Mesothelial cell of epicardium (in vitro differentiated cells): ENCODE data around the gene PDE4D. TPM values are rescaled to one million over a fixed set of nuclear protein-coding genes. Genes with fewer than 3 reads are reported as not detected.

Experiments used
- DNase-seq, 2 experiments: peaks; one replicate each; pipeline ENCODE4 v3.0.0; 2021; ENCODE audit warnings: low spot score in 2 of 2; ENCODE audit not compliant: unreplicated experiment in 2 of 2
- H3K27ac Mint-ChIP-seq: 2 replicates; pipeline ENCODE4 v1.8.0; 2021; ENCODE audit warnings: mixed read lengths
- H3K27me3 Mint-ChIP-seq: 2 replicates; pipeline ENCODE4 v1.8.0; 2021; ENCODE audit warnings: low read depth, mixed read lengths
- H3K36me3 Mint-ChIP-seq: 2 replicates; pipeline ENCODE4 v1.8.0; 2021; ENCODE audit warnings: mixed read lengths
- H3K4me1 Mint-ChIP-seq: 2 replicates; pipeline ENCODE4 v1.8.0; 2021; ENCODE audit warnings: mixed read lengths
- H3K4me3 Mint-ChIP-seq: 2 replicates; pipeline ENCODE4 v1.8.0; 2021; ENCODE audit warnings: mild to moderate bottlenecking, moderate library complexity, mixed read lengths
- H3K9me3 Mint-ChIP-seq: 2 replicates; pipeline ENCODE4 v1.8.0; 2021; ENCODE audit warnings: mixed read lengths
- total RNA-seq: library from RNA; stranded (reverse); gene quantifications from 3 replicates; pipeline ENCODE4 v1.2.1, GENCODE V29; 2021
- TF ChIP-seq, protein P1 (sequence below): fragments of 200-600 bp; sonication (generic); IDR thresholded peaks from one replicate; pipeline ENCODE4 v1.5.0; 2021; ENCODE audit warnings: antibody characterized with exemption; ENCODE audit not compliant: unreplicated experiment

Gene PDE4D
- total RNA-seq, 1 donor from 2014 or later, result 105 TPM

DNA sequence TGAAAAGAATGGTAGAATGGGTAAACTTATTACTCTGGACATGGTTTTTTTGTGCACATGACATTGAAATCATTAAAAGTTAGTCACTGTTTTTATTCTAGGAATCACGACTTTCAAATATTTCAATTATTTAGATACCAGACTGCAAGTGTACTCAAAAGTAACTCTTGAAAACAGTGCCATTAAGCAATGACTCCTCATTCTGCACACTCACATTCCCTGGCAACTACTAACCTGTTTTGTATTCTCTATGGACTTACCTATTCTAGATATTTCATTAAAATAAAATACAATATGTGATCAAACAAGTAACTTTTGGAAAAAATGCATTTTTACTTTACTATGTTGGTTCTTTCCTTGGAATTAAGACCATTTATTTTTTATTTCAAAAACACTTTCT, 607.0 kb downstream of the PDE4D start:
- H3K27me3 Mint-ChIP-seq, result no peaks in the 10 kb centered on the region
- TF ChIP-seq, protein P1, sequence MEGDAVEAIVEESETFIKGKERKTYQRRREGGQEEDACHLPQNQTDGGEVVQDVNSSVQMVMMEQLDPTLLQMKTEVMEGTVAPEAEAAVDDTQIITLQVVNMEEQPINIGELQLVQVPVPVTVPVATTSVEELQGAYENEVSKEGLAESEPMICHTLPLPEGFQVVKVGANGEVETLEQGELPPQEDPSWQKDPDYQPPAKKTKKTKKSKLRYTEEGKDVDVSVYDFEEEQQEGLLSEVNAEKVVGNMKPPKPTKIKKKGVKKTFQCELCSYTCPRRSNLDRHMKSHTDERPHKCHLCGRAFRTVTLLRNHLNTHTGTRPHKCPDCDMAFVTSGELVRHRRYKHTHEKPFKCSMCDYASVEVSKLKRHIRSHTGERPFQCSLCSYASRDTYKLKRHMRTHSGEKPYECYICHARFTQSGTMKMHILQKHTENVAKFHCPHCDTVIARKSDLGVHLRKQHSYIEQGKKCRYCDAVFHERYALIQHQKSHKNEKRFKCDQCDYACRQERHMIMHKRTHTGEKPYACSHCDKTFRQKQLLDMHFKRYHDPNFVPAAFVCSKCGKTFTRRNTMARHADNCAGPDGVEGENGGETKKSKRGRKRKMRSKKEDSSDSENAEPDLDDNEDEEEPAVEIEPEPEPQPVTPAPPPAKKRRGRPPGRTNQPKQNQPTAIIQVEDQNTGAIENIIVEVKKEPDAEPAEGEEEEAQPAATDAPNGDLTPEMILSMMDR, result no peak

GRCh38 chr5:59285300-59286016, 608.1 kb downstream of the PDE4D start:
- Mint-ChIP-seq H3K27me3 (no peaks in the 10 kb centered on the region), H3K27ac (no peak overlapping the region), H3K9me3 (peaks cover 27% of the 10 kb centered on the region), H3K4me1 (peaks cover 5% of the 10 kb centered on the region), H3K36me3 (peaks cover 11% of the 10 kb centered on the region), H3K4me3 (no peak overlapping the region)
- DNase-seq, result no peak
- TF ChIP-seq, protein P1, result no peak

More for the DNA sequence above, 607.0 kb downstream of the PDE4D start:
- H3K36me3 Mint-ChIP-seq, result peaks cover 11% of the 10 kb centered on the region
- no peak for DNase-seq
- H3K4me3 Mint-ChIP-seq, result no peak overlapping the region
- H3K4me1 Mint-ChIP-seq, result peaks cover 5% of the 10 kb centered on the region
- H3K27ac Mint-ChIP-seq, result no peak overlapping the region
- H3K9me3 Mint-ChIP-seq, result peaks cover 32% of the 10 kb centered on the region

GRCh38 chr5:59282726-59283125, 610.8 kb downstream of the PDE4D start:
- H3K9me3 Mint-ChIP-seq, result peaks cover 7% of the 10 kb centered on the region
- H3K36me3 Mint-ChIP-seq, result peaks cover 6% of the 10 kb centered on the region
- H3K27ac Mint-ChIP-seq, result no peak overlapping the region
- no peak overlapping the region for H3K4me3 Mint-ChIP-seq
- no peaks in the 10 kb centered on the region for H3K27me3 Mint-ChIP-seq
- no peak for DNase-seq
- peaks cover 8% of the 10 kb centered on the region for H3K4me1 Mint-ChIP-seq
- TF ChIP-seq, protein P1, result no peak

DNA sequence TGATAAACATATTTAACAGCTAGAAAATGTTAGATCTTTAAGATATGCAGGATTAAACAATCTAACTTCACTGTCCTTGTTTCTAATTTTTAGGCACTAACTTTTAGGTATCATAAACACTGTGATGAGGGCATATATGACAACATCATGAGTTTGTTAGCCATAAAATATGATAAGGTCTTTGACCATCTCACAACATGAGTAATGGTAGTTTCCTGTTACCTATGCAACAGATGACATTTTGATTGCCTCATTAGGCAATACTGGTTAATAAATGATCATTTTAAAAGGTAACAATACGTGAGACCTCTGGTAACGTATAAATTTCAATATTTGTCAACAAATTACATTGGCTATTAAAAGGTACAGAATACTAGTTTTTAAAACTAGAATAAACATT, 613.5 kb downstream of the PDE4D start:
- no peak overlapping the region for H3K4me3 Mint-ChIP-seq
- no peaks in the 10 kb centered on the region for H3K27me3 Mint-ChIP-seq
- peaks cover 4% of the 10 kb centered on the region for H3K9me3 Mint-ChIP-seq
- H3K27ac Mint-ChIP-seq, result no peak overlapping the region
- DNase-seq, result no peak
- H3K36me3 Mint-ChIP-seq, result peaks cover 4% of the 10 kb centered on the region
- peaks cover 28% of the 10 kb centered on the region for H3K4me1 Mint-ChIP-seq
- TF ChIP-seq, protein P1, result no peak

- peaks cover 40% of the 10 kb centered on the region for H3K4me1 Mint-ChIP-seq
- DNase-seq, result no peak
- TF ChIP-seq, protein P1, result no peak
- H3K9me3 Mint-ChIP-seq, result no peaks in the 10 kb centered on the region
- H3K36me3 Mint-ChIP-seq, result no peaks in the 10 kb centered on the region
- peak overlapping the region; percentile 73 for H3K27ac Mint-ChIP-seq
- H3K4me3 Mint-ChIP-seq, result peak overlapping the region; percentile 5
- no peaks in the 10 kb centered on the region for H3K27me3 Mint-ChIP-seq
Measured at GRCh38 chr5:59276917-59277372, 616.6 kb downstream of the PDE4D start.

- TF ChIP-seq, protein P1, result no peak
- Mint-ChIP-seq H3K36me3 (no peaks in the 10 kb centered on the region), H3K9me3 (no peaks in the 10 kb centered on the region), H3K27ac (peak overlapping the region; percentile 96), H3K4me3 (peak overlapping the region; percentile 67), H3K4me1 (peaks cover 40% of the 10 kb centered on the region), H3K27me3 (no peaks in the 10 kb centered on the region)
- no peak for DNase-seq
Measured at GRCh38 chr5:59276325-59276675, 617.2 kb downstream of the PDE4D start.
